Panc1 (cell line): ENCODE measurements around the gene BRICD5. TPM values are rescaled to one million over a fixed set of nuclear protein-coding genes. Genes with fewer than 3 reads are reported as not detected.

ENCODE experiments used
- ATAC-seq: fragments of 200-7000 bp; cut with Tn5 transposase; 2 replicates; pipeline ENCODE4 v1.9.1; 2020; ENCODE audit warnings: mild to moderate bottlenecking, moderate library complexity
- BruUV-seq: library from RNA; stranded (reverse); fragments of 400-500 nt; replicated peaks from 2 replicates; lab custom pipeline; 2021; lab: Mats Ljungman, UMichigan
- CTCF ChIA-PET: fragments of 300-600 bp; sonication (Branson Sonifier 250); formaldehyde crosslinking; loops from one replicate; lab custom pipeline; 2022; ENCODE audit warnings: antibody characterized with exemption; lab: Charles Lee
- POLR2A ChIA-PET: fragments of 300-600 bp; sonication (Branson Sonifier 250); formaldehyde crosslinking; loops from one replicate; lab custom pipeline; 2022; ENCODE audit warnings: antibody characterized with exemption; lab: Charles Lee
- DNase-seq: peaks from one replicate; pipeline ENCODE4 v3.0.0-alpha.2; 2010; ENCODE audit warnings: low read depth, low spot score
- H3K27ac ChIP-seq: 2 replicates; pipeline ENCODE4 v1.5.1; 2011; ENCODE audit warnings: mild to moderate bottlenecking, low read length, inconsistent platforms
- H3K27me3 ChIP-seq: fragments of 200-500 bp; sonication (Bioruptor generic); 2 replicates; pipeline ENCODE4 v1.6.0; 2014; ENCODE audit warnings: low read length, inconsistent platforms; ENCODE audit not compliant: control insufficient read depth, insufficient read depth
- H3K36me3 ChIP-seq: fragments of 200-500 bp; sonication (Bioruptor generic); 2 replicates; pipeline ENCODE4 v1.5.1; 2014; ENCODE audit warnings: inconsistent platforms, mild to moderate bottlenecking, low read length, moderate library complexity; ENCODE audit not compliant: control insufficient read depth, insufficient read depth
- H3K4me1 ChIP-seq: 2 replicates; pipeline ENCODE4 v1.5.1; 2011; ENCODE audit warnings: inconsistent platforms, mild to moderate bottlenecking, low read length, moderate library complexity; ENCODE audit not compliant: control insufficient read depth, insufficient read depth
- H3K4me3 ChIP-seq, 2 experiments: 2 replicates each; pipeline ENCODE4 v1.5.1; 2011 to 2012; ENCODE audit warnings: low read depth in 2 of 2, low read length in 2 of 2, mild to moderate bottlenecking in 2 of 2, inconsistent platforms in 1 of 2, moderate library complexity in 1 of 2
- H3K9me3 ChIP-seq: fragments of 200-500 bp; sonication (Bioruptor generic); 2 replicates; pipeline ENCODE4 v1.5.1; 2014; ENCODE audit warnings: low read depth, mild to moderate bottlenecking, inconsistent platforms, low read length, moderate library complexity; ENCODE audit not compliant: control insufficient read depth, insufficient read depth
- POLR2AphosphoS5 ChIP-seq: IDR thresholded peaks from 2 replicates; pipeline ENCODE4 v1.6.1; 2012; ENCODE audit warnings: mild to moderate bottlenecking, low read depth, low read length, moderate library complexity
- SIN3A ChIP-seq: IDR thresholded peaks from 2 replicates; pipeline ENCODE4 v1.6.1; 2012; ENCODE audit warnings: low read depth, mild to moderate bottlenecking, low read length, moderate library complexity, borderline replicate concordance; ENCODE audit not compliant: insufficient read depth
- TCF7L2 ChIP-seq: IDR thresholded peaks from 2 replicates; pipeline ENCODE4 v1.6.1; 2011; ENCODE audit warnings: mild to moderate bottlenecking, low read depth, low read length, inconsistent platforms
- in situ Hi-C: cut with HindIII; loops from 2 replicates; pipeline ENCODE4 v1.10.0; 2016; ENCODE audit warnings: low sequenced_read_pairs, low pct_unique_long_range_greater_than_20kb
- intact Hi-C: fragments of 100-400 bp; cut with micrococcal nuclease; formaldehyde crosslinking; loops from one replicate; pipeline ENCODE4 v1.10.0; 2022; ENCODE audit not compliant: unreplicated experiment
- total RNA-seq: library from RNA; stranded (reverse); gene quantifications from one replicate; pipeline ENCODE4 v1.2.1, GENCODE V29; 2021; ENCODE audit not compliant: unreplicated experiment
- TF ChIP-seq, protein P1 (sequence below), 2 experiments: IDR thresholded peaks; 2 replicates each; pipeline ENCODE4 v1.6.1; 2011 to 2012; ENCODE audit warnings: low read depth in 2 of 2, control low read depth in 1 of 2, low read length in 1 of 2, mild to moderate bottlenecking in 1 of 2, moderate library complexity in 1 of 2; ENCODE audit not compliant: insufficient read depth in 1 of 2
- TF ChIP-seq, protein P2 (sequence below): fragments of 450-650 bp; IDR thresholded peaks from 2 replicates; pipeline ENCODE4 v1.5.1; 2017; ENCODE audit warnings: mild to moderate bottlenecking

The BRICD5 gene
- total RNA-seq, 1 experiment from 2014 or later: 8.7 TPM

DNA sequence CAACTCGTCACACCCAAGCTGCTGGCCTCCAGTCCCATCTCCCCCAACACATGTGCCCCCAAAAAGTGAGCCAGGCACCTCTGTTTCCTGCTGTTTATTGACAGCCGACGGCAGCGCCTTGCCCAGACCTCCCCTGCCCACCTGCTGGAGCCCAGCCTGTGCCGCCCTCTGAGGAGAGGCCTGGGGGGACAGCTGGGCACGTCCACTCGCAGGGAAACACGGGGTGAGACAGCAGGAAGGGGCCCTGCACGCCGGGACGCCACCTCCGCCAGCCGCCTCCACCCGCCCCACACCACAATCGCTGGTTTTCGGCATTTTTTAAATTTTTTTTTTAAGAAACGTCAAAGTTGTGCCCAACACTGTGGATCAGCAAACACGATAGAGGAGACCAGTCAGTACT, 33.6 kb downstream of the BRICD5 start:
- no TSS peak for BruUV-seq
- Histone ChIP-seq H3K9me3 (no peaks in the 10 kb centered on the region), H3K36me3 (no peaks in the 10 kb centered on the region), H3K27me3 (no peaks in the 10 kb centered on the region), H3K4me1 (no peaks in the 10 kb centered on the region), H3K4me3 (no peak overlapping the region), H3K27ac (no peak overlapping the region)
- CTCF ChIA-PET: no interaction called here
- DNase-seq: no peak
- POLR2A ChIA-PET: no interaction called here
- TF ChIP-seq, protein P1, sequence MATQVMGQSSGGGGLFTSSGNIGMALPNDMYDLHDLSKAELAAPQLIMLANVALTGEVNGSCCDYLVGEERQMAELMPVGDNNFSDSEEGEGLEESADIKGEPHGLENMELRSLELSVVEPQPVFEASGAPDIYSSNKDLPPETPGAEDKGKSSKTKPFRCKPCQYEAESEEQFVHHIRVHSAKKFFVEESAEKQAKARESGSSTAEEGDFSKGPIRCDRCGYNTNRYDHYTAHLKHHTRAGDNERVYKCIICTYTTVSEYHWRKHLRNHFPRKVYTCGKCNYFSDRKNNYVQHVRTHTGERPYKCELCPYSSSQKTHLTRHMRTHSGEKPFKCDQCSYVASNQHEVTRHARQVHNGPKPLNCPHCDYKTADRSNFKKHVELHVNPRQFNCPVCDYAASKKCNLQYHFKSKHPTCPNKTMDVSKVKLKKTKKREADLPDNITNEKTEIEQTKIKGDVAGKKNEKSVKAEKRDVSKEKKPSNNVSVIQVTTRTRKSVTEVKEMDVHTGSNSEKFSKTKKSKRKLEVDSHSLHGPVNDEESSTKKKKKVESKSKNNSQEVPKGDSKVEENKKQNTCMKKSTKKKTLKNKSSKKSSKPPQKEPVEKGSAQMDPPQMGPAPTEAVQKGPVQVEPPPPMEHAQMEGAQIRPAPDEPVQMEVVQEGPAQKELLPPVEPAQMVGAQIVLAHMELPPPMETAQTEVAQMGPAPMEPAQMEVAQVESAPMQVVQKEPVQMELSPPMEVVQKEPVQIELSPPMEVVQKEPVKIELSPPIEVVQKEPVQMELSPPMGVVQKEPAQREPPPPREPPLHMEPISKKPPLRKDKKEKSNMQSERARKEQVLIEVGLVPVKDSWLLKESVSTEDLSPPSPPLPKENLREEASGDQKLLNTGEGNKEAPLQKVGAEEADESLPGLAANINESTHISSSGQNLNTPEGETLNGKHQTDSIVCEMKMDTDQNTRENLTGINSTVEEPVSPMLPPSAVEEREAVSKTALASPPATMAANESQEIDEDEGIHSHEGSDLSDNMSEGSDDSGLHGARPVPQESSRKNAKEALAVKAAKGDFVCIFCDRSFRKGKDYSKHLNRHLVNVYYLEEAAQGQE (IDR thresholded peaks at IDR 0.05; ENCODE audit: insufficient read depth in 1 of 2, low read depth in 2 of 2, low read length in 1 of 2): no peak
- TF ChIP-seq, protein P2, sequence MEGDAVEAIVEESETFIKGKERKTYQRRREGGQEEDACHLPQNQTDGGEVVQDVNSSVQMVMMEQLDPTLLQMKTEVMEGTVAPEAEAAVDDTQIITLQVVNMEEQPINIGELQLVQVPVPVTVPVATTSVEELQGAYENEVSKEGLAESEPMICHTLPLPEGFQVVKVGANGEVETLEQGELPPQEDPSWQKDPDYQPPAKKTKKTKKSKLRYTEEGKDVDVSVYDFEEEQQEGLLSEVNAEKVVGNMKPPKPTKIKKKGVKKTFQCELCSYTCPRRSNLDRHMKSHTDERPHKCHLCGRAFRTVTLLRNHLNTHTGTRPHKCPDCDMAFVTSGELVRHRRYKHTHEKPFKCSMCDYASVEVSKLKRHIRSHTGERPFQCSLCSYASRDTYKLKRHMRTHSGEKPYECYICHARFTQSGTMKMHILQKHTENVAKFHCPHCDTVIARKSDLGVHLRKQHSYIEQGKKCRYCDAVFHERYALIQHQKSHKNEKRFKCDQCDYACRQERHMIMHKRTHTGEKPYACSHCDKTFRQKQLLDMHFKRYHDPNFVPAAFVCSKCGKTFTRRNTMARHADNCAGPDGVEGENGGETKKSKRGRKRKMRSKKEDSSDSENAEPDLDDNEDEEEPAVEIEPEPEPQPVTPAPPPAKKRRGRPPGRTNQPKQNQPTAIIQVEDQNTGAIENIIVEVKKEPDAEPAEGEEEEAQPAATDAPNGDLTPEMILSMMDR: no peak
- TF ChIP-seq POLR2AphosphoS5: no peak
- no peak for TF ChIP-seq SIN3A
- TF ChIP-seq TCF7L2: no peak
- intact Hi-C loops (no loop called here), in situ Hi-C loops (no loop called here)
- no peak for ATAC-seq

DNA sequence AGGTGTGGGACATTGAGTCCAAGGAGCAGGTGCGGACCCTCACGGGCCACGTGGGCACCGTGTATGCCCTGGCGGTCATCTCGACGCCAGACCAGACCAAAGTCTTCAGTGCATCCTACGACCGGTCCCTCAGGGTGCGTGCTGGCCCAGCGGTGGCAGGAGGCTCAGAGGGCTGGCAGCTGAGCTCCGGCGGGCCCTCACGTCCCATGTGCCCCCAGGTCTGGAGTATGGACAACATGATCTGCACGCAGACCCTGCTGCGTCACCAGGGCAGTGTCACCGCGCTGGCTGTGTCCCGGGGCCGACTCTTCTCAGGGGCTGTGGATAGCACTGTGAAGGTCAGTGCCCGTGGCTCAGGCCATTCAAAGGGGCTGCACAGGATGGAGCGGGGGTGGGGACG, 34.6 kb downstream of the BRICD5 start:
- POLR2A ChIA-PET: no interaction called here
- TF ChIP-seq, protein P2: no peak
- TF ChIP-seq TCF7L2: no peak
- TF ChIP-seq SIN3A: no peak
- TF ChIP-seq, protein P1 (IDR thresholded peaks at IDR 0.05; ENCODE audit: insufficient read depth in 1 of 2, low read depth in 2 of 2, low read length in 1 of 2): no peak
- TF ChIP-seq POLR2AphosphoS5: no peak
- ATAC-seq (no peak), DNase-seq (no peak)
- no peak overlapping the region for H3K27ac ChIP-seq
- in situ Hi-C loops (no loop called here), intact Hi-C loops (no loop called here)
- H3K36me3 ChIP-seq: no peaks in the 10 kb centered on the region
- H3K4me3 ChIP-seq: no peak overlapping the region
- no peaks in the 10 kb centered on the region for H3K4me1 ChIP-seq
- H3K9me3 ChIP-seq: no peaks in the 10 kb centered on the region
- CTCF ChIA-PET: no interaction called here
- no TSS peak for BruUV-seq
- H3K27me3 ChIP-seq: no peaks in the 10 kb centered on the region
